ENCODE data around the gene NDRG3.

The NDRG3 gene

DNA sequence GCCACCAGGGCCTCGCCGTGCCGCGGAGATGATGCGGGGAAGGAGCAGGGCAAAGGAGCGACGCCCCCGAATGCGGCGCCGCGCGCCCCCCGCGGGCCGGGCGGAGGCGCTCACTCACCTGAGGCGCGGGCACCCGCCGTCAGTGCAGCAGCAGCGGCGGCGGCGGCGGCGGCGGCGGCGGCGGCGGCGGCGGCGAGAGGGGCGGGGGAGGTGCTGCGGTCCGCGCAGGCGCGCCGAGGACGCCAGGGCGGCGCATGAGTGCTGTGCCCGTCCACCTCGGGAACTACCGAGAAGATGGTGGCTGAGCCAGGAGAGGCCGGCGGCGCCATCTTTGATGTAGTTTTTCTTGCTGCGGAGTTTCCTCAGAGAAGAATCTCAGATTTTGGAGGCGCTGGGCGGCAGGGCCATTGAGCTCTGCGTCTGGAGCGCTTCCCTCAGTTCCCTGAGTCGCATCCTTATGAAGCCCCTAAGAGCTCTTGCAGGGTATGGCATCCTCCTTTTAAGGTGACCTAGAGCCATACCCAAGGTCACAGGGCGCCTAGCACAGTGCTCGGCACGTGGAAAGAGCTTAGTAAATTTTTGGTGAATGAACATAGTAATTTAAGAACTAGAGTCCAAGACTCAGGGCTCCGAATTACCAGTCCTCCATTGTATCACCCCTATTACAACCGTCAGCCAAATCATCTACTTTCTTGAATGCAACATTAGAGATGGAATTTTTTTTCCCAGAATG is at the start of gene NDRG3:
NDRG3 (minus strand) TSS at position 164 of the 733 bp plus-strand sequence. CDS start 24,355 bp downstream, outside the sequence.
- peak; percentile 75 for DNase-seq (ENCODE audit: low read depth)

DNA sequence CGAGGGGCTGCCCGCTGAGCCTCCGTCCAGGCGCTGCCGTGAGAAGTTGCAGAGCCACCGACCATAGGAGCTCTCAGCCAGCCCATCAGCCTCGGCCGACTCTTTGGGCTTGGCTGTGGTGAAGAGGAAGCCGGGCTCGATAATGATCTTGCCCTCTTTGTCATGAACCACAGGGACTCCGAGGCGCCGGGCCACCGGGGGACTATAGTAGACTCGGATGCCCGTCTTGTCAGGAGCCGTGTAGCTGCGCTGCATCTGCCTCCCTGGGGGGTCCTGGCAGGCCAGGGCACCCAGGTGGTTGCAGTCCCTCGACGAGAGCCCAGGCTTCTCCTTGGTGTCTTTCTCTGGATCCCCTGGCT is 48.2 kb upstream of the NDRG3 start:
- no peak for DNase-seq (ENCODE audit: low read depth)

- DNase-seq (ENCODE audit: low read depth) = no peak
These were observed 47.6 kb upstream of the NDRG3 start for GRCh38 chr20:36793294-36794115.

DNA sequence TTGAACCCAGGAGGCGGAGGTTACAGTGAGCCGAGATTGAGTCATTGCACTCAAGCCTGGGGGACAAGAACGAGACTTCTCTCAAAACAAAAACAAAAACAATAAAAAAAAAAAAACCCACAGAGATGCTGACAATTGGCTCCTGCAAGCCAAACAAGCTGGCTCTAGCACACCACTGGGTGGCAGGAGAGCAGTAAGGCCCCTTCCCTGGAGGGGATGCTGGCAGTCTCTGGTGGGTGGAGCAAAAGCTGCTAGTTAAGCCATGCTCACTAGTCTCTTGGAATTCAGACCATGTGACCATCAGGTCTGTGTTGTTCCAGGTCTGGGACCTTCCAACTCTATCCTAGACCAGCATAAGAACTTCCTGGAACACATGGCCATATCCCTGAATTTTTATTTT is 46.5 kb upstream of the NDRG3 start:
- no peak for DNase-seq (ENCODE audit: low read depth)

- DNase-seq (ENCODE audit: low read depth) = no peak
These were observed 46.0 kb upstream of the NDRG3 start for GRCh38 chr20:36791862-36792261.

DNA sequence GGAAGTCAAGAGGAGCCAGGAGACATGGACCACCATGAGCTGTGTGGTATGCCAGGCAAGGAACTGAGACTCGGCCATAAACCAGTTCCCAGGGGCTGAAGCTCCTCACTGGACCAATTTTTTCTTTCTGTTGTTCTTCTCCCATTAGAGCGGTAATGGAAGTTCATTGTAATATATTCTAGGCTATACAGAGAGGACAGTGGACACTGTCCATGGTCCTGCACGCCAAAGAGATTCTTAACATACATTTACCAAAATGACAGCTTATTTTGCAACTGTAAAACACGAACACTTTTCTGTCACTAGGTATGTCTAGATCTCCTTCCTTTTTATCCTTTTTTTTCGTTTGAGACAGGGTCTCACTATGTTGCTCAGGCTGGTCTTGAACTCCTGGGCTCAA is 40.8 kb upstream of the NDRG3 start:
- no peak for DNase-seq (ENCODE audit: low read depth)

DNA sequence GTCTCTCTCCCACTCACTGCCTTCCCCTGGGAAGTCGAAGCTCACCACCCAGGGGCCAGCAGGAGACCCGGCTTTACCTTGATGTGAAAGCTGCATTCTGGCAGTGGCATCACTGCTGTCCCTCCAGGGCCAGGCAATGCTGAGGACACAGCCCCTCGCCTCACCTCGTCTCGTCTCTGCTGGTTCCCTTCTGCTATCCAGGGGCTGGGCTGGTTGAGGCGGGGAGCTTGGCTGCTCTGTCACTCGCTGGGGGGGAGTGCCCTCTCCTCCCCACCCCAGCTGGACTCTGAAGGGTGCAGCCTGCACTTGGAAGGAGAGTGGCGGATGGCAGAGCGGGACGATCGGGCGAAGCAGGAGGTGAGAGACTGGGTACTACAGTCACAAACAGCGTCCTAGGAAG is 40.4 kb upstream of the NDRG3 start:
- DNase-seq (ENCODE audit: low read depth) = no peak

- DNase-seq (ENCODE audit: low read depth) = no peak
These were observed 39.4 kb upstream of the NDRG3 start for GRCh38 chr20:36785308-36785707.

DNA sequence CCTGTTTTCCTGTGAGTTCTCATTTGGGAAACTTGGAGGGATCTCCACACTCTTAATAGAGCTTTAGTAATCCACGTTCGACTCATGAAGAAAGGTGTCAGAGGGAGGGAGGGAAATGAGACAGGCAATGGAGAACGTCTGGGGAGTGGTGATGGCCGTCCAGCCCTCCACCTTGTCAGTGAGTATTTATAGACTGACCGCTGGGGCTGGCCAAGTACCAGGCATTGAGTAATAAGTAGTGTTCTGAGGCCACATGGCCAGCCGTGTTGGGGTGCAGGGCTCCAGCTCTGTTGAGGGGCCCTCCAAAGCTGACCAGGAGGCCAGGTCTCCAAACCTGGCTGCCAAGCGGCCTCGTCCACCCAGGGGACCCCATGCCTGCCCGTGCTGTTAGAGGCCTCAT is 39.0 kb upstream of the NDRG3 start:
- DNase-seq (ENCODE audit: low read depth) = no peak

GRCh38 chr20:36784116-36784515 is 38.2 kb upstream of the NDRG3 start:
- DNase-seq (ENCODE audit: low read depth) = no peak

GRCh38 chr20:36779656-36780025 is 33.8 kb upstream of the NDRG3 start:
- no peak for DNase-seq (ENCODE audit: low read depth)

DNA sequence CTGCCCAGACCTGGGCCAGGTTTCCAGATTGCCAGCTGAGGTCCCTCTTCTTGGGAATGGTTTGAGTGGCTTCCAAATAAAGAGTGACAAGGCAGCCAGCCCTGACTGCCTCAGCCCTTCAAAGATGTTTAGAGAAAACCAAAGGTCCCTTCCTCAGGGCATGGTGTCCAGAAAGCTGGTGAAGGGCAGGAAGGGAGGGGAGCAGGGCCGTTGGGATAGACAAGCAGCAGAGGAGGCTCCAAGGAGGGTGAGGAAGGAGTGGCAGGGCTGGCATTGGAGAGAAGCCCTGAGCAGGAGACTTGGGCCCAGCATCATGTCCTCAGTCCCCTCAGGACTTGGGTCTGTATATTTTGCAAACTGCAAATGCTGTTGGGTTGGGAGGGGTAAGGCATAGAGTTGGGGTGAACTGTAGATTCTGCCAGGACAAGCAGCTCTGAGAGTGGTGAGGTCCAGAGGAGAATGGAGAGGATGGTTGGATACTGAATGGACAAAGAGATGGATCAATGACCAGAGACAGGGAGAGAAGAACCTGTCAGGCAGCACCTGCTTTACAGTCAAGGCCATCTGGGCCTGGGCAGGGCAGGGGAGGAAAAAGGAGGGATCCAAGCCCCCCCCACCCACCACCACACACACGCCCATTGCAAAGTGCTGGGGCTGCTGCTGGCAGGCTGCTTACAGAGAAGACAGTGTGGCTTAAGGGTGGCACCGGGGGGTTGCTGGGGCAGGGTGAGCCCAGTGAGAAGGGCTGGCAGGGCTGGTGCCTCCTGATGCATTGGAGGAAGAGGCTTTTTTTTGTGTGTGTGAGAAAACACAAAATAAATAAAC is 33.2 kb upstream of the NDRG3 start:
- no peak for DNase-seq (ENCODE audit: low read depth)

GRCh38 chr20:36777576-36777975 is 31.7 kb upstream of the NDRG3 start:
- DNase-seq (ENCODE audit: low read depth) = no peak

DNA sequence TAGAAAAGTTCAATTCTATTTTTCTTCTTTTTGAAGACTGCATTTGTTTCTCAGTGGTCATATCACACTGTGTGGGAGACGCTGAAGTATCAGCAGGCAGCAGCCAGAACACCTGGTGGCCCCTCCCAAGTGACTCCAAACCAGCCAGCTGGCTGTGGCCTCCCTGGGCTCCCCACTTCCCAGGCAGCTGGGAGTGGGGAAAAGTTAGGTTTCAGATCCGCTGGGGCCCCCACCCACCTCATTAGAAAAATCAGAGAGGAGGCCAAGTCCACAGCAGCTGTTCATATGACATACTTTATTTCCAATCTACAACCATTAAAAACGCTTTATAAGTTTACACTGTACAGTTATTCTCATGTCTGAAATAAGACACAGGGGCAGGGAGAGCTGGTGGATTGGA is 31.3 kb upstream of the NDRG3 start:
- no peak for DNase-seq (ENCODE audit: low read depth)

DNA sequence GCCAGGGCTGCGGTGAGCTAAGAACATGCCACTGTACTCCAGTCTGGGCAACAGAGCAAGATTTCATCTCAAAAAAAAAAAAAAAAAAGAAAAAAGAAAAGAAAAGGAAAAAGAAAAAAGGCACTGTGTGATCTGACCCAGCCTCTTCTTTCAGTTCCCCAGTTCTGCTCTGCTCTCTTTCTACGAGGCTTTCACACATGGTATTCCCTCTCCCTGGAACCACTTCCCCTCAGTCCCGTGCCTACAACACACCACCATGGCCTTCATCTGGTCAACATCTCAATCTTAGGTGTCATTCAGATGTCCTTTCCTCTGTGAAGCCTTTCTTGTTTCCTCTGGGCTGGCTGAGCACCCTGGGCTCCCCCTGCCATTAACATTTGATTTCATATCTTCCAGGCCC is 29.9 kb upstream of the NDRG3 start:
- no peak for DNase-seq (ENCODE audit: low read depth)

- DNase-seq (ENCODE audit: low read depth) = no peak
These were observed 29.3 kb upstream of the NDRG3 start for GRCh38 chr20:36775196-36775595.

- peak; percentile 96 for DNase-seq (ENCODE audit: low read depth)
These were observed 27.9 kb upstream of the NDRG3 start, which contains the start of gene DSN1 for GRCh38 chr20:36773597-36774390. DSN1 (minus strand) TSS chr20:36773763; CDS start chr20:36771458, 2,305 bp downstream.

- no peak for DNase-seq (ENCODE audit: low read depth)
These were observed 27.3 kb upstream of the NDRG3 start for GRCh38 chr20:36773107-36773596.

GRCh38 chr20:36770680-36771079 is 24.8 kb upstream of the NDRG3 start:
- DNase-seq (ENCODE audit: low read depth) = no peak

DNA sequence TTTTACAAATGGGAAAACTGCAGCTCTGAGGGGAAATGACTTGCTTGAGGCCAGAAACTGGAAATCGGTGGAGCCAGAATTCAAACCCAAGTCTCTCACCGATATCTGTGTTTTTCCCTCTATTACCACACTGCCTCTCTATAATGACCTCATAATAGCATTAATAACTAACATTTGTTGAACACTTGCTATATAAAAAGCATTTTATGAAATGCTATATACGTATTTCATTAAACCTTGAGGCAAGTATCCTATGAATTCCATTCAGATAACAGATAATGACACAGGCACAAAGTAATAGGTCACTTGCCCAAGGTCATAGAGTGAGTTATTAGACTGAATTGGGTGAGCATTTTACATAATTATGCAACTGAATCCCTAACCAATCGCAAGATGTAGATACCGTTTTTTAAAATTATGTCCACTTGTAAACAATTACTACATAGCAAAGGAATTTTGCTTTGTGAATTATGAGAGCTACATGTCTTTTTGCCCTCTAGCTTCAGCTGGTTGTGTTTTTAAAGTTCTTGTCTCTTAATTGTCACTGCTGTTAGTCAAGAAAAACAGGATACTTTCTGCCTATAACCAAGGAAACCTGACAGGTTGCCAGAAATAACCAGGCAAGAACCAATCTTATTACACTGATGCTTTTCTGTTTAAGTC is 23.0 kb upstream of the NDRG3 start:
- DNase-seq (ENCODE audit: low read depth) = no peak

DNA sequence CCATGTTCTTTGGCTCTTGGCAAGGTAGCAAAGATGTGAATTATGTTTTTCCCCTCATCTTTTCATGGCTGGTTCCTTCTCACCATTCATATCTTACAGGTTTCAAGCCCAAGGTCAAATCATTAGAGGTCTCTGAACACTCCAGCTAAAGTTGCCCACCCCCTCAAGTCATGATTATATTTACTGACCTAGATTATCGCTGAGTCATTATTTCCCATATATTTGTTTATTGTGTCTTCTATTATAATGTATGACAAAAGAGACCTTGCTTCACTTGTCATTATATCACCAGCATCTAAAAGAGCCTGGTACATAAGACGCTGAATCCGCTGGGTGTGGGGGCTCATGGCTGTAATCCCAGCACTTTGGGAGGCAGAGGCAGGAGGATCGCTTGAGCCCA is 15.2 kb upstream of the NDRG3 start:
- DNase-seq (ENCODE audit: low read depth) = no peak
